Hepatocyte (in vitro differentiated cells): Measurements from ENCODE around the gene GID8. TPM values are rescaled to one million over a fixed set of nuclear protein-coding genes. Genes with fewer than 3 reads are reported as not detected.

Experiments used
- DNase-seq: peaks from one replicate; pipeline ENCODE4 v3.0.0-alpha.2; 2016; ENCODE audit warnings: low spot score
- H2AFZ ChIP-seq: fragments of 200-600 bp; sonication (generic); 2 replicates; pipeline ENCODE4 v1.6.0; 2016; ENCODE audit warnings: antibody characterized with exemption, mild to moderate bottlenecking
- H3K27ac ChIP-seq: fragments of 200-600 bp; sonication (generic); 2 replicates; pipeline ENCODE4 v1.5.1; 2016; ENCODE audit warnings: mild to moderate bottlenecking
- H3K27me3 ChIP-seq: fragments of 200-600 bp; sonication (generic); 2 replicates; pipeline ENCODE4 v1.6.1; 2016
- H3K36me3 ChIP-seq: fragments of 200-600 bp; sonication (generic); replicated peaks from 2 replicates; pipeline ENCODE4 v1.5.1; 2016; ENCODE audit warnings: low read depth; ENCODE audit not compliant: insufficient read depth
- H3K4me1 ChIP-seq: fragments of 200-600 bp; sonication (generic); 2 replicates; pipeline ENCODE4 v1.5.1; 2016; ENCODE audit warnings: mild to moderate bottlenecking, moderate library complexity; ENCODE audit not compliant: insufficient read depth
- H3K4me2 ChIP-seq: fragments of 200-600 bp; sonication (generic); 2 replicates; pipeline ENCODE4 v1.6.0; 2016
- H3K4me3 ChIP-seq: fragments of 200-600 bp; sonication (generic); 2 replicates; pipeline ENCODE4 v1.5.1; 2016; ENCODE audit warnings: mild to moderate bottlenecking
- H3K79me2 ChIP-seq: fragments of 200-600 bp; sonication (generic); 2 replicates; pipeline ENCODE4 v1.6.0; 2017; ENCODE audit warnings: mild to moderate bottlenecking
- H3K9me2 ChIP-seq: fragments of 200-600 bp; sonication (generic); replicated peaks from 2 replicates; pipeline ENCODE4 v1.6.0; 2017; ENCODE audit warnings: mild to moderate bottlenecking; ENCODE audit not compliant: insufficient read depth
- H3K9me3 ChIP-seq: fragments of 200-600 bp; sonication (generic); 2 replicates; pipeline ENCODE4 v1.5.1; 2016; ENCODE audit warnings: low read depth, mild to moderate bottlenecking
- H4K20me1 ChIP-seq: fragments of 200-600 bp; sonication (generic); 2 replicates; pipeline ENCODE4 v1.6.0; 2016; ENCODE audit warnings: mild to moderate bottlenecking; ENCODE audit not compliant: insufficient read depth, poor library complexity, severe bottlenecking
- EZH2 ChIP-seq: fragments of 200-600 bp; sonication (generic); IDR thresholded peaks from 2 replicates; pipeline ENCODE4 v1.6.1; 2016; ENCODE audit warnings: antibody characterized with exemption, mild to moderate bottlenecking, borderline replicate concordance
- EZH2phosphoT487 ChIP-seq: fragments of 200-600 bp; sonication (generic); IDR thresholded peaks from one replicate; pipeline ENCODE4 v1.6.1; 2018; ENCODE audit warnings: antibody characterized with exemption, mild to moderate bottlenecking, low read depth, moderate library complexity; ENCODE audit not compliant: unreplicated experiment, severe bottlenecking
- WGBS: methylation state at CpG from one replicate; pipeline ENCODE4 v1.1.6; 2016; ENCODE audit warnings: low lambda C conversion rate; ENCODE audit errors: missing lambda C conversion rate; 5-methylcytosine and 5-hydroxymethylcytosine counted together
- polyA plus RNA-seq: library from polyadenylated mRNA; unstranded; fragments of >200 nt; fragmentation: Nextera tagmentation; extraction: Ambion mirVana; gene quantifications from 2 replicates; pipeline ENCODE4 v1.2.1, GENCODE V29; 2016
- total RNA-seq: library from RNA; depleted of rRNA; stranded (reverse); fragments of >200 nt; gene quantifications from 2 replicates; pipeline ENCODE4 v1.2.3, GENCODE V29; 2014
- TF ChIP-seq, protein P1 (sequence below): fragments of 200-600 bp; sonication (generic); IDR thresholded peaks from 2 replicates; pipeline ENCODE4 v1.5.1; 2016; ENCODE audit warnings: antibody characterized with exemption, mild to moderate bottlenecking; ENCODE audit not compliant: poor library complexity

Gene GID8
- total and polyA plus RNA-seq, 2 experiments from 2014 or later, result 16.5 to 35.4 TPM

DNA sequence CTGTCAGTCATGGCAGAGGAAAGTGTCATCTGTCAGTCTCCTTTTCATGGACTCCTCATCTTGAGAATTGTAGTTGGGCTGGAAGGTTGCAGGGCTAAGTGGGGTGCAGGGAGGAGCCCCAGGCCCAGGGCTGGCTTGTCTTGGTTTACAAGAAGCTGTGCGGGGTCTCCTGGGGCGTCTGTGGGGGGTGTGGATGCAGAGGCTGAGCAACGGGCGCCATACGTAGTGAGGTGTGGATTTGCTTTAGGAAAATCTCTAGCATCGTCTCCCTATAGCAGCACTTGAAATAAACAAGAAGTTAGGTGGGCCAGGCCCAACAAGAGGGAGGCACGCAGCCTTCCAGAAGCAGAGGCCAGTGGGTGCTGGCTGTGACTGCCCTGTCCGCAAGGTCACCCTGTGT, 12.8 kb downstream of the GID8 start:
- TF ChIP-seq, protein P1, sequence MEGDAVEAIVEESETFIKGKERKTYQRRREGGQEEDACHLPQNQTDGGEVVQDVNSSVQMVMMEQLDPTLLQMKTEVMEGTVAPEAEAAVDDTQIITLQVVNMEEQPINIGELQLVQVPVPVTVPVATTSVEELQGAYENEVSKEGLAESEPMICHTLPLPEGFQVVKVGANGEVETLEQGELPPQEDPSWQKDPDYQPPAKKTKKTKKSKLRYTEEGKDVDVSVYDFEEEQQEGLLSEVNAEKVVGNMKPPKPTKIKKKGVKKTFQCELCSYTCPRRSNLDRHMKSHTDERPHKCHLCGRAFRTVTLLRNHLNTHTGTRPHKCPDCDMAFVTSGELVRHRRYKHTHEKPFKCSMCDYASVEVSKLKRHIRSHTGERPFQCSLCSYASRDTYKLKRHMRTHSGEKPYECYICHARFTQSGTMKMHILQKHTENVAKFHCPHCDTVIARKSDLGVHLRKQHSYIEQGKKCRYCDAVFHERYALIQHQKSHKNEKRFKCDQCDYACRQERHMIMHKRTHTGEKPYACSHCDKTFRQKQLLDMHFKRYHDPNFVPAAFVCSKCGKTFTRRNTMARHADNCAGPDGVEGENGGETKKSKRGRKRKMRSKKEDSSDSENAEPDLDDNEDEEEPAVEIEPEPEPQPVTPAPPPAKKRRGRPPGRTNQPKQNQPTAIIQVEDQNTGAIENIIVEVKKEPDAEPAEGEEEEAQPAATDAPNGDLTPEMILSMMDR, result no peak
- no peak for TF ChIP-seq EZH2phosphoT487
- no peak for TF ChIP-seq EZH2

GRCh38 chr20:62951143-62951895, 13.4 kb downstream of the GID8 start:
- H3K4me1 ChIP-seq, result peaks cover 32% of the 10 kb centered on the region
- H3K27me3 ChIP-seq, result no peaks in the 10 kb centered on the region
- no peak overlapping the region for H3K4me3 ChIP-seq
- no peak overlapping the region for H2AFZ ChIP-seq
- H4K20me1 ChIP-seq, result peaks cover 3% of the 10 kb centered on the region
- H3K27ac ChIP-seq, result no peak overlapping the region
- WGBS, result 94% methylated on average over 11 of the region's 11 CpGs
- peaks cover 29% of the 10 kb centered on the region for H3K79me2 ChIP-seq
- H3K4me2 ChIP-seq, result no peak overlapping the region
- TF ChIP-seq, protein P1, result no peak
- TF ChIP-seq EZH2phosphoT487 (no peak), EZH2 (no peak)
- H3K36me3 ChIP-seq, result no peaks in the 10 kb centered on the region
- H3K9me2 ChIP-seq, result no peaks in the 10 kb centered on the region
- no peaks in the 10 kb centered on the region for H3K9me3 ChIP-seq
- no peak for DNase-seq

More for the DNA sequence above, 12.8 kb downstream of the GID8 start:
- Histone ChIP-seq H4K20me1 (peaks cover 3% of the 10 kb centered on the region), H3K9me2 (no peaks in the 10 kb centered on the region), H3K4me3 (no peak overlapping the region), H3K27me3 (no peaks in the 10 kb centered on the region), H3K4me2 (no peak overlapping the region), H3K27ac (no peak overlapping the region), H3K36me3 (no peaks in the 10 kb centered on the region), H3K4me1 (peaks cover 27% of the 10 kb centered on the region), H2AFZ (no peak overlapping the region), H3K79me2 (peaks cover 29% of the 10 kb centered on the region), H3K9me3 (no peaks in the 10 kb centered on the region)
- DNase-seq, result no peak
- WGBS, result 95% methylated on average over 8 of the region's 8 CpGs

DNA sequence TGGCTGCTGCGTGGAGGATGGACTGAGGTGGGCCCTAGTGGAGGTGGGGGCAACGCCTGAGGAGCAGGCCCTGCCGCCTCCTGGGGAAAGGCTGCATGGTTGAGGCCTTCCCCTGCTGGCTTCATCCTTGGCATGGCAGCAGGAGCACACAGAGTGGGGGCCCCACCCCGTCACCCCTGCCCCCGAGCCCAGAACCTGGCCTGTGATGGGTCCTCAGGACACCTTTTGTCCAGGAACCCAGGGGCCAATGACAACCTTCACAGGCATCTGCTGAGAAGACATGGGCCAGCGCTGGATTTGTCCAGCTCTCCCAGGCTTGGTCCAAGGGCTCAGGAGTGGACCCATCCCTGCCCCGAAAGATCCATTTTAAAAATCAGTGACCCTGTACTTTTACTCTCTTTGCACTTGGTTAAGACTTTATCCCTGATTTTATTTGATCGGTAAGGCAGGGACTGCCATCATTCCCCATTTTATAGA, 14.0 kb downstream of the GID8 start:
- Histone ChIP-seq H2AFZ (peak overlapping the region; percentile 25), H3K27ac (peak overlapping the region; percentile 99), H4K20me1 (peaks cover 3% of the 10 kb centered on the region), H3K4me1 (peaks cover 34% of the 10 kb centered on the region), H3K27me3 (no peaks in the 10 kb centered on the region), H3K36me3 (no peaks in the 10 kb centered on the region), H3K9me3 (no peaks in the 10 kb centered on the region), H3K4me3 (peak overlapping the region; percentile 12), H3K79me2 (peaks cover 23% of the 10 kb centered on the region), H3K9me2 (no peaks in the 10 kb centered on the region), H3K4me2 (peak overlapping the region; percentile 78)
- no peak for DNase-seq
- WGBS, result 93% methylated on average over 6 of the region's 8 CpGs
- TF ChIP-seq, protein P1, result no peak
- no peak for TF ChIP-seq EZH2phosphoT487
- TF ChIP-seq EZH2, result no peak
